Neutrophil (primary cell): ENCODE data around the gene SNX9.
"Not testable (repeated sequence)": the region's sequence is repeated elsewhere in the genome, so short reads cannot be mapped to it uniquely, and the experiment has no call there.

ENCODE experiments used
- H3K27ac ChIP-seq: fragments of 200-600 bp; sonication (generic); 2 replicates; pipeline ENCODE4 v1.5.1; 2016; ENCODE audit warnings: mild to moderate bottlenecking, moderate library complexity
- H3K27me3 ChIP-seq: fragments of 200-600 bp; sonication (generic); 2 replicates; pipeline ENCODE4 v1.6.0; 2016; ENCODE audit warnings: mild to moderate bottlenecking
- H3K36me3 ChIP-seq: fragments of 200-600 bp; sonication (generic); 2 replicates; pipeline ENCODE4 v1.5.1; 2017
- H3K4me1 ChIP-seq, 2 experiments: fragments of 200-600 bp in 1 of 2; sonication (generic) in 1 of 2; 1 replicate in 1 of 2; 2 replicates in 1 of 2; pipeline versions ENCODE4 v1.5.1 to v1.6.1; 2013 to 2016; ENCODE audit warnings: low read depth in 1 of 2, low read length in 1 of 2, mild to moderate bottlenecking in 1 of 2, moderate library complexity in 1 of 2; ENCODE audit not compliant: control insufficient read depth in 1 of 2, insufficient read depth in 1 of 2
- H3K4me3 ChIP-seq, 2 experiments: fragments of 200-600 bp in 1 of 2; sonication (generic) in 1 of 2; 1 replicate in 1 of 2; 2 replicates in 1 of 2; pipeline ENCODE4 v1.5.1; 2013 to 2016; ENCODE audit warnings: low read depth in 1 of 2, low read length in 1 of 2, mild to moderate bottlenecking in 1 of 2, moderate library complexity in 1 of 2
- H3K9me3 ChIP-seq: fragments of 200-600 bp; sonication (generic); 2 replicates; pipeline ENCODE4 v1.5.1; 2016
- CTCF ChIP-seq: fragments of 200-600 bp; sonication (generic); IDR thresholded peaks from 2 replicates; pipeline ENCODE4 v1.5.1; 2016; ENCODE audit warnings: antibody characterized with exemption

The SNX9 gene

GRCh38 chr6:157853018-157853805, 30.2 kb downstream of the SNX9 start:
- TF ChIP-seq CTCF, result no peak
- no peaks in the 10 kb centered on the region for H3K27me3 ChIP-seq

GRCh38 chr6:157853902-157854502, 31.0 kb downstream of the SNX9 start:
- no peak for TF ChIP-seq CTCF
- no peaks in the 10 kb centered on the region for H3K27me3 ChIP-seq
- H3K27ac ChIP-seq, result no peak overlapping the region
- H3K4me3 ChIP-seq, result no peak overlapping the region
- no peaks in the 10 kb centered on the region for H3K4me1 ChIP-seq
- no peaks in the 10 kb centered on the region for H3K36me3 ChIP-seq
- no peaks in the 10 kb centered on the region for H3K9me3 ChIP-seq

More at GRCh38 chr6:157853018-157853805, 30.2 kb downstream of the SNX9 start:
- Histone ChIP-seq H3K4me3 (no peak overlapping the region), H3K36me3 (no peaks in the 10 kb centered on the region), H3K4me1 (no peaks in the 10 kb centered on the region), H3K9me3 (no peaks in the 10 kb centered on the region), H3K27ac (no peak overlapping the region)

GRCh38 chr6:157855325-157855724, 32.3 kb downstream of the SNX9 start:
- no peaks in the 10 kb centered on the region for H3K36me3 ChIP-seq
- H3K27ac ChIP-seq, result no peak overlapping the region
- no peak for TF ChIP-seq CTCF

GRCh38 chr6:157855804-157856203, 32.8 kb downstream of the SNX9 start:
- not testable (repeated sequence) for H3K4me3 ChIP-seq, H3K27me3 ChIP-seq

More at GRCh38 chr6:157855325-157855724, 32.3 kb downstream of the SNX9 start:
- no peaks in the 10 kb centered on the region for H3K9me3 ChIP-seq
- no peaks in the 10 kb centered on the region for H3K27me3 ChIP-seq
- H3K4me3 ChIP-seq, result no peak overlapping the region
- no peaks in the 10 kb centered on the region for H3K4me1 ChIP-seq

GRCh38 chr6:157858664-157859063, 35.6 kb downstream of the SNX9 start:
- H3K27me3 ChIP-seq, H3K4me1 ChIP-seq, H3K36me3 ChIP-seq, H3K27ac ChIP-seq, H3K9me3 ChIP-seq, H3K4me3 ChIP-seq: not testable (repeated sequence)

More at GRCh38 chr6:157855804-157856203, 32.8 kb downstream of the SNX9 start:
- not testable (repeated sequence) for H3K27ac ChIP-seq, H3K36me3 ChIP-seq, H3K4me1 ChIP-seq, H3K9me3 ChIP-seq

GRCh38 chr6:157859775-157860504, 36.9 kb downstream of the SNX9 start:
- H3K4me3 ChIP-seq, result no peak overlapping the region
- no peak for TF ChIP-seq CTCF
- no peak overlapping the region for H3K27ac ChIP-seq
- H3K36me3 ChIP-seq, result no peaks in the 10 kb centered on the region
- H3K9me3 ChIP-seq, result no peaks in the 10 kb centered on the region
- H3K4me1 ChIP-seq, result no peaks in the 10 kb centered on the region
- H3K27me3 ChIP-seq, result no peaks in the 10 kb centered on the region
